A673 (cell line): ENCODE measurements around the gene SLAIN2.

Experiments used
- CTCF ChIP-seq: fragments of 300-800, 200-600 bp; sonication (generic); conservative IDR thresholded peaks from 2 replicates; pipeline ENCODE4 v1.5.1; 2017; ENCODE audit warnings: low read depth, mild to moderate bottlenecking, antibody characterized with exemption, low read length, moderate library complexity, mixed read lengths
- EZH2 ChIP-seq: fragments of 200-600 bp; sonication (generic); IDR thresholded peaks from 2 replicates; pipeline ENCODE4 v1.6.1; 2017; ENCODE audit warnings: borderline replicate concordance, low read depth, mild to moderate bottlenecking, mixed read lengths, antibody characterized with exemption, low read length; ENCODE audit not compliant: poor library complexity, severe bottlenecking

GRCh38 chr4:48368389-48368788 lies 27.1 kb downstream of the SLAIN2 start:
- TF ChIP-seq CTCF = no peak
- no peak for TF ChIP-seq EZH2
